Measurements from ENCODE around the gene ZNF318.

- TF ChIP-seq, protein P1, sequence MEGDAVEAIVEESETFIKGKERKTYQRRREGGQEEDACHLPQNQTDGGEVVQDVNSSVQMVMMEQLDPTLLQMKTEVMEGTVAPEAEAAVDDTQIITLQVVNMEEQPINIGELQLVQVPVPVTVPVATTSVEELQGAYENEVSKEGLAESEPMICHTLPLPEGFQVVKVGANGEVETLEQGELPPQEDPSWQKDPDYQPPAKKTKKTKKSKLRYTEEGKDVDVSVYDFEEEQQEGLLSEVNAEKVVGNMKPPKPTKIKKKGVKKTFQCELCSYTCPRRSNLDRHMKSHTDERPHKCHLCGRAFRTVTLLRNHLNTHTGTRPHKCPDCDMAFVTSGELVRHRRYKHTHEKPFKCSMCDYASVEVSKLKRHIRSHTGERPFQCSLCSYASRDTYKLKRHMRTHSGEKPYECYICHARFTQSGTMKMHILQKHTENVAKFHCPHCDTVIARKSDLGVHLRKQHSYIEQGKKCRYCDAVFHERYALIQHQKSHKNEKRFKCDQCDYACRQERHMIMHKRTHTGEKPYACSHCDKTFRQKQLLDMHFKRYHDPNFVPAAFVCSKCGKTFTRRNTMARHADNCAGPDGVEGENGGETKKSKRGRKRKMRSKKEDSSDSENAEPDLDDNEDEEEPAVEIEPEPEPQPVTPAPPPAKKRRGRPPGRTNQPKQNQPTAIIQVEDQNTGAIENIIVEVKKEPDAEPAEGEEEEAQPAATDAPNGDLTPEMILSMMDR (IDR thresholded peaks at IDR 0.05; ENCODE audit: borderline replicate concordance, extremely low read depth, low read length, poor library complexity, severe bottlenecking), result no peak
- no peak for TF ChIP-seq EZH2 (IDR thresholded peaks at IDR 0.05; ENCODE audit: borderline replicate concordance, low read depth, low read length, severe bottlenecking)
Measured at GRCh38 chr6:43308101-43308989, 61.1 kb downstream of the ZNF318 start, which contains the start of gene CRIP3.
